Effector CD4-positive, alpha-beta T cell (primary cell): ENCODE measurements around the gene DNAAF3.

Experiments used
- DNase-seq: peaks from one replicate; pipeline ENCODE4 v3.0.0-alpha.2; 2020

DNAAF3 gene

DNA sequence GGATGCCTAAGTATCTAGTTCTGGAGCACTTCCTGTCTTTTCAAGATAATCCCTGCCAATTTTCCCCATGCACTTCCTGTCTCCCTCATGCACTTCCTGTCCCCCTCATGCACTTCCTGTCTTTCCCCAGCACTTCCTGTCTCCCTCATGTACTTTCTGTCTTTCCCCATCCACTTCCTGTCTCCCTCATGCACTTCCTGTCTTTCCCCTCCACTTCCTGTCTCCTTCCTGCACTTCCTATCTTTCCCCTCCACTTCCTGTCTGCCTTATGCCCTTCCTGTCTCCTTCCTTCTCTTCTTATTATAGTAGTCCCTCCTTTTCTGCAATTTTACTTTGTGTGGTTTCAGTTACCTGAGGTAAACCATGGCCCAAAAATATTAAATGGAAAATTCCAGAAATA is 14.4 kb downstream of the DNAAF3 start:
- DNase-seq, result no peak

DNA sequence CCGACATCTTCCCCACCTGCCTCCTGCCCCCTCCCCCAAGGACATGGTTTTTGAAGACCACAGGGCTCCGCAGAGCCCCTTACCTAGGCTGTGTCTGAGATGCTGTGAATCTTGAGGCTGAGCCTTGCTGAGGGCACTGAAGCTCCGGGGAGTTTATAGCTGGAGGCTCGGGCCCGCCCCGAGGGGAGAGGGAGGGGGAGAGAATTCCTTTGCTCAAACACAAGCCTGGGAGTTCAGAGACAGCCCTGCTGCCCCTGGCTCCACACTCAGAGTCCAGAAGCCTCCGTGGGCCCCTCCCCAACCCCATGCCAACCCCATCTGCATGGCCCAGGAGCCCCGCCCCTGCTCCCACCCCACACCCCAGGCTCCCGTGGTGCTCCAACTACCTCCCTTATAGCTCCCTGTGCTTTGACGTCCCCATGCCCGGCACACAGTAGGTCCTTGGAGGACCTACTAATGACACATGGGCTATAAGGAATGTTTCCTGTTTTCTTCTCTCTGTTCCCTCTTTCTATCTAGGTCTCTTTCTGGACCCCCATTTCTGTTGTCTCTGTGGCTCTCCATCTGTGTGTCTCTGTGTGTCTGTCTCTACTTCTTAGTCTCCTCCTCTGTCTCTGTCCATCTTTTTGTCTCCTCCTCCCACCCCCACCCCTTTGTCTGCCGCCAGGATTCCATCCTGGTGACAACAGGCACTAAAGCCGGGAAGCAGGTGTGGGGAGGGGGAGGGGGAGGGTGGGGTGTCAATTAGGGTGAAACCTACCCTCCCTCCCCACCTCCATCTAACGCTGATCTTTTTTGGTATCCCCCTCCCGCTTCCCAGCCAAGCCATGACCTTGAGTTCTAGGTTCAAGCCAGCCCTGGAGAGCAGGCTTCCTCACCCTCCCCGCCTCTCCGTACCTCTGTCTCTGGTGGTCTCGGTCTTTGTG is 17.1 kb downstream of the DNAAF3 start, which contains the start of gene TNNT1:
TSS of gene TNNT1 (minus strand) at position 129 of the 926 bp plus-strand sequence. CDS start 2,049 bp downstream, outside the sequence.
- no peak for DNase-seq

- no peak for DNase-seq
Measured at GRCh38 chr19:55147545-55148251, 18.7 kb downstream of the DNAAF3 start.

- DNase-seq, result no peak
Measured at GRCh38 chr19:55146705-55147273, 19.6 kb downstream of the DNAAF3 start.

- DNase-seq, result no peak
Measured at GRCh38 chr19:55146078-55146704, 20.2 kb downstream of the DNAAF3 start.

DNA sequence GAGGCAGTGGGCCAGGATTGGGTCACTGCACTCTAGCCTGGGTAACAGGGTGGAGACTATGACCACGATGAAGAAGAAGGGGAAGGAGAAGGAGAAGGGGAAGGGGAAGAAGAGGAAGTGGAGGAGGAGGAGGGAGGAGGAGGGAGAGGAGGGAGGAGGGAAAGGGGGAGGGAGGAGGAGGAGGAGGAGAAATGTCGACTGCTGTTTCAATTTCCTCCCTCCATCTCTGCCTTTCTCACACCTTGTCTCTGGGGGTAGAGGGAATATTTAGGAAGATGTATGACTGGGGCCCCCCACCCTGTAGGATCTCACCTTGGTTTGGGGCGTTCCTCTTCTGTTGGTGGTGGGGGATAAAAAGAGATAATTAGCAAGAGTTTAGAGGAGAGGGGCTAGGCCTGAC is 21.2 kb downstream of the DNAAF3 start:
- DNase-seq, result no peak

DNA sequence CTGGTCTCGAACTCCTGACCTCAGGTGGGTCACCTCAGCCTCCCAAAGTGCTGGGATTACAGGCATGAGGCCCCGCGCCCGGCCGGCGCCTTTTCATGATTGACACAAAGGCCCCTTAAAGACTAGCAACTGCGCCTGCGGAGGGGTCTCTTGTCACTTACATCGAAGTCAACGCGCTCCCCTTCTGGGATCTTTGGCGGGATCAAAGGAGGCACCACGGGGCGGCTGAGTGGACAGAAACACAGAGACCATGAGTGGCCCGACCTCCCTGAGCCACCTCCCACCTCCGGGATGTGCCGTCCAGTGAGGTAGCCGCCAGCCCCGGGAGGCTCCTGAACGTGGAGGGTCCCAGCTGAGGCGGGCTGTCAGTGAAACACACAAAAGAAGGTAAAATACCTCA is 24.7 kb downstream of the DNAAF3 start:
- no peak for DNase-seq

DNA sequence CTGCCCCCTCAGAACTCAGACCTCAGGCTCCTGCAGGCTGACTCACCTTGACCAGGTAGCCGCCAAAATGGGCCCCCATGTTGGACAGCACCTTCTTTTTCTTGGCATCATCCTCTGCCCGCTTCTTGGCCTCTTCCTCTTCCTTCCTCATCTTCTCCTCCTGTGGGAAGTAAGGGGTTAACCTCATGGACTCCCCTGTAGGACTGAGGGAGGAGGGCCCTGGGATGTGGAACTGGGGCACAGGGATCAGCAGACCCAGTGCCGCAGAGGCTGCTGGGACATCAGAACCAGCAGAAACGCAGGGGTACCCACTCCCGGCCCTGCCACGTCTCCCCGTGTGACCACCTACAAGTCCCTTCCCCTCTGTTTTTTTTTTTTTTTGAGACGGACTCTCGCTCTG is 28.5 kb downstream of the DNAAF3 start:
- no peak for DNase-seq

GRCh38 chr19:55136399-55137102 is 29.9 kb downstream of the DNAAF3 start:
- DNase-seq, result no peak

DNA sequence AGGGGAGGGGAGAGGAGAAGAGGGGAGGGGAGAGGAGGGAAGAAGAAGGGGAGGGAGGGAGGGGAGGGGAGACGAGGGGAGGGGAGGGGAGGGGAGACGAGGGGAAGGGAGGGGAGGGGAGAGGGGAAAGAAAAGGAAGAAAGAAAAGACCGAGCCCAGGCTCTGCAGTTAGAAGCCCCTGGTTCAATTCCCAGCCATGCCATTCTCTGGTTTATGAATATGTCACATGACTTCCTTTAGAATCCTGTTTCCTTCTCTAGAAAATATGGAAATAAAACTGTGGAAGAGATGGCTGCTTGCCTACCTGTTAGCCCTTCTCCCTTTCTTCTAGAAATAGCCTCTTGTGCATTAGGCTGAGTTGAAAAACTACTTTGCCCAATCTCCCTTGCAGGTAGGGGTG is 31.7 kb downstream of the DNAAF3 start:
- no peak for DNase-seq

GRCh38 chr19:55133639-55134444 is 32.6 kb downstream of the DNAAF3 start:
- DNase-seq, result no peak

DNA sequence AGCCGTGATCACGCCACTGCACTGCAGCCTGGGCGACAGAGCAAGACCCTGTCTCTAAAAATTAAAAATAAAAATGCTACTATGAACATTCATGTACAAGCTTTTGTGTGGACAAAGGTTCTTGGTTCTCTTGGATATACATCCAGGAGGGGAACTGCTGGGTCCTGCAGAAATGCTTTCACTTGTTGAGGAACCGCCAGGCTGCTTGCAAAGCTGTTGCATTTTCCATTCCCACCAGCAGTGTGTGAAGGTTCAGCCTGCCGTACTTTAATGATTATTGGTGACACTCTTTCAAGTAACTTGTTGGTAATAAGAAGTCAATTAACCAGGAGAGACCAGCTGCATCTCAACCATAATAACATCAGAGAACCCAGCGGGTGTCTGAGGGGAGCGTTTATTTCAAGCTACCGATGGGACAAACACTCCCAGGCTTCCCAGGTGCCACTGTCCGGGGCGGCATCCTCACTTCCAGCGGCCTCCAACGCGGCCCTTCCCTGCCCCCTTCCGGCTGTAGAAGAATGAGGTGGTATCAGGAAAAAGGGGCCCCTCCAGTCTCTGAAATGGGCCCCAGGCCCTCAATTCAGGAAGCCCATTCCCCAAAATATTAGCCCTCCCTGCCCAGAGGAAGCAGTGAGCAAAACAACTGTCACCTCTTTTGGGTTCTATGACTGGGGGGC is 33.8 kb downstream of the DNAAF3 start:
- DNase-seq, result no peak

DNA sequence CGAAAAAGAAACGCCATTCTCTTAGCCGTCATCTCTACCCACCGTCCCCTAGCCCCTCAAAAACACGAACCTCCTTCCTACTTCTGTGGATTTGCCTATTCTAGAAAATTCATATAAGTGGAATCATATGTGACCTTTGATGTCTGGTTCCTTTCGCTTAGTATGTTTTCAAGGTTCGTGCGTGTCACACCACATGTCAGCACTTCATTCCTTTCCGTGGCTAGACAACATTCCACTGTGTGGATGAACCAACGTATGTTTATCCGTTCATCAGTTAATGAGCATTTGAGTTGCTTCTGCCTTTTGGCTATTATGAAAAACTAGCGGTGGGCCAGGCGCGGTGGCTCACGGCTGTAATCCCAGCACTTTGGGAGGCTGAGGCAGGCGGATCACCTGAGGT is 35.0 kb downstream of the DNAAF3 start:
- DNase-seq, result no peak

DNA sequence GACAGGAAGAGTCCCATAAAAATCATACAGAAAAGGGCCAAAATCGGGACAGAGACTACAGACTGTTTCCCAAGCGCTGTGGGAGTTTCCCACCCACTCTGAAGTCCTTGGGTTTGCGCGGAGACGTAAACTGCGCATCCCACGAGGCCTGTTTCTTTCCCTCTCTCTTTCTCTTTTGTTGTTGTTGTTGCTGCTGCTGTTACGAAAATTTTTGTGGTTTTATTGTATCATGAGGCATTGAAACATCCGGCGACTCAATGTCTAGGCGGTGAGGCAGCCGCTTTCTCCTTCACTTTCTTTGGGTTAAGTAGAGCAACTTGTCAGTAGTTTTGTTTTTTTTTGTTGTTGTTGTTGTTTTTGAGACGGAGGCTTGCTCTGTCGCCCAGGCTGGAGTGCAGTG is 47.4 kb downstream of the DNAAF3 start:
- DNase-seq, result no peak

DNA sequence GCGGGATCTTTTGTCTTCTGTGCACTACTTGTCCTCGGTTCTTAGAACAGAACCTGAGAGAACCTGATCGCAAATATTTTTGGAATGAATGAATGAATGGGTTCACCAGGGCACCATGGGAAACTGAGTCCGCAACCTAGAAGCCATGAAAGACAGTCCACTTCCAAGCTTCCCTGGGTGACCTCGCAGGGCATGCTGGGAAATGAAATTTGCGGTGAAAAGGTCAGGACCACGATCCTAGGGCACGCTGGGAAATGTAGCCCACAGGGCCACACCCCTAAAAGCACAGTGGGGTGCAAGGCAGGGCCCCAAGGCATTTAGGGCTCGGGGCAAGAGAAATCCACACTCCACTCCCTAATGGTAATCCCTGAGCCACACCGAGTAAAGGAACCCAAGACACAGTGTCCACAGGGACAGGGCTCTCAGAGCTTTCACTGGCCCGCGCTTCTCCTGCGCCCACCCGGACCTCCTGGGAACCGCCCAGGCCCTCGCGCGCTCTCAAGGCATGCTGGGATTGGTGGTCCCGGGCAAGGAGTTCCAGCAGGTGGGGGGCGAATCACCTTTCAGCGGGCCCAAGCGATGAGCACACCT is 47.9 kb downstream of the DNAAF3 start:
- no peak for DNase-seq

DNA sequence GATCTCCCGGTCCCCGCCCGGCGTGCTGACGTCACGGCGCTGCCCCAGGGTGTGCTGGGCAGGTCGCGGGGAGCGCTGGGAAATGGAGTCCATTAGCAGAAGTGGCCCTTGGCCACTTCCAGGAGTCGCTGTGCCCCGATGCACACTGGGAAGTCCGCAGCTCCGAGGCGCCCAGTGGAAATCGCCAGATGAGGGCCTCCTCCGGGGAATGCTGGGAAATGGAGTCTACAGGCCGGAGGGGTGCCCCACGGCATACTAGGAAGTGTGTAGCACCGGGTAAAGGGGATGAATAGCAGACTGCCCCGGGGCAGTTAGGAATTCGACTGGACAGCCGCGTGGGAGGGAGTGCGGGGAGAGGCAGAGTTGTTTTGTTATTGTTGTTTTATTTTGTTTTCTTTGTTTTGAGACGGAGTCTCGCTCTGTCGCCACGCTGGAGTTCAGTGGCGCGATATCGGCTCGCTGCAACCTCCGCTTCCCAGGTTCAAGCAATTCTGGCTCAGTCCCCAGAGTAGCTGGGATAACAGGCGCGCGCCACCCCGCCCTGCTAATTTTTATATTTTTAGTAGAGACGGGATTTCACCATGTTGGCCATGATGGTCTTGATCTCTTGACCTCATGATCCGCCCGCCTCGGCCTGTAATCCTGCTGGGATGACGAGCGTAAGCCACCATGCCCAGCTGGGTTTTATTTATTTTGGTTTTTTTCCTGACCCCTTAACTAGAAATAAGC is 48.6 kb downstream of the DNAAF3 start:
- peak; percentile 94 for DNase-seq

DNA sequence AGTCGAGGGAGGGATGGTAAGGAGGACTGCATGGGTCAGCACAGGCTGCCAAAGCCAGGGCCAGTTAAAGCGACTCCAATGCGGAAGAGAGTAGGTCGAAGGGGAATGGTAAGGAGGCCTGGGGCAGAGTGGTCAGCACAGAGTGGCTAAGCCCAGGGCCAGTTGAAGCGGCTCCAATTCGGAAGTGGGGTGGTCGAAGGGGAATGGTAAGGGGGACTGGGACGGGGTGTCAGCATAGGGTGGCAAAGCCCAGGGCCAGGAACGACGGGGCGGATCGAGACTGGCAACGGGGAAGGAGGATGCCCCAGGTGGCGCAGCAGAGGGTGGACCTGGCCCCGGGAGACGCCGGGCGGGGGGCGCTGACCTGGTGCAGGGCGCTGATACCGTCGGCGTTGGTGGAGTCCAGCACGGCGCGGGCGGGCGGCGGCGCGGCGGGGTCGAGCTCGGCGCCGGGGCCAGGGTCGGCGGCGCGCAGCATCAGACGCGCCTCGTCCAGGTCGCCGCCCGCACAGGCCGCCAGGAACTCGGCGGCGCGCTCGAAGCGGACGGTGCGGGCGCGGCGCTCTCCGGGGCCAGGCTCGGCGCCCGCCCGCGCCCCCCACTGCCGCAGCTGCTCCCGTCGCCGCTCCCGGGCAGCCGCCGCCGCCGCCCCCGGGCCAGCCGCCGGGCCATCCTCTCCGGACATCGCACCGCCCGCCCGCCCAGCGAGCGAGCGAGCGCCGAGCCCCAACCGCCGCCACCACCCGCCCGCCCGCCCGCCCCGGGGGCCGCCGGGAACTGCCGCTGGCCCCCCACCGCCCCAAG is 49.4 kb downstream of the DNAAF3 start, which contains the start of gene PPP1R12C:
TSS of gene PPP1R12C (minus strand) at position 779 of the 804 bp plus-strand sequence. CDS start at position 685, 94 bp downstream.
- no peak for DNase-seq

- DNase-seq, result peak; percentile 34
Measured at GRCh38 chr19:55116232-55116858, 50.1 kb downstream of the DNAAF3 start.
